Measurements from ENCODE around the gene NLGN4Y. TPM values are rescaled to one million over a fixed set of nuclear protein-coding genes. Genes with fewer than 3 reads are reported as not detected.

The NLGN4Y gene
- total and polyA plus RNA-seq, 7 donors: 0.30 to 0.65 (median 0.46) TPM; not detected in 4

DNA sequence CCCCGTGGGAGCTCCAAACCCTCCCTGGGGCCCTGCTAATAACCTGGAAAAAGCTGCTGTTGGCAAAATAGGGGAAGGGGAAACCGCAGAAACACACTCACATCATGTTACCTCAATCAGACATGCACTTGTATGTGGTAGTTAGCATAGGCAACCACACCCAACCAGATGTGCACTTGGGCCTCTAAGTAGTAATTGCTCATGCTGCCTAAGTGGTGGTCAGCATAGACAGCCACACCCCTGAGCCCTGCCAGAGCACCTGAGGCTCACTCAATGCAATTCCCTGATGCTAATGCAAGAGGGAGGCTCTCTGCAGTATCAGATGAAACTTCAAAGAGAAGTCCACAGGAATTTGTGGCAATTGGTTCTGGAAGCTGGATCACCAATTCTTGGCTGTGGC, 301.4 kb downstream of the NLGN4Y start:
- TF ChIP-seq CTCF (IDR thresholded peaks at IDR 0.05): no peak
- 67 to 88% methylated on average over 2 of the region's 2 CpGs; no CpG with 5 or more reads in 1 of the 3 donors for WGBS, 3 donors

DNA sequence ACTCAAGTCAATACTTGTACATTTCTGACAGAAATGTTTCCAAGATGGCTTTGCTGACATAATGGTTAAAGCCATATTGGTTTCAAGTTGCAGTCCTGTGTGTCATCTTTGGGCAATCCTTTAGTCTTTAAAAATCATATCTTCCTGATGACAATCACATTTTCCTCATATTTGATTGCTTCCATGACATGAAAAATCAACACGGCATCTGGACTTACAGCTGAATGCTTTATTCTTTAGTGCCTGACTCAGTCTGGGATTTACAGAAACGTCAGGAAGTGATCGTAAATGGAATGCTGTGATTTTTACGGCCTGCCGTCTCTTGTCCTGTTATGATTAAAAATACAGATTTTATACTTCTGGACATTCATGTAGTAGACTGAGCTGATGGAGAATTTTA, 304.2 kb downstream of the NLGN4Y start:
- DNase-seq (no peak), ATAC-seq (no peak)
- H3K4me3 ChIP-seq: no peak overlapping the region
- 28 to 32% methylated on average over 5 of the region's 5 CpGs; no CpG with 5 or more reads in 1 of the 3 donors for WGBS, 3 donors
- no peaks in the 10 kb centered on the region for H3K36me3 ChIP-seq (ENCODE audit: insufficient read depth in 1 of 2, low read depth in 1 of 2)
- no peak for TF ChIP-seq CTCF (IDR thresholded peaks at IDR 0.05)
- H3K27ac ChIP-seq: no peak overlapping the region
- no peaks in the 10 kb centered on the region for H3K27me3 ChIP-seq (ENCODE audit: insufficient read depth in 3 of 3, low read length in 2 of 3)
- no peaks in the 10 kb centered on the region for H3K4me1 ChIP-seq
- H3K9me3 ChIP-seq: no peaks in the 10 kb centered on the region
- intact Hi-C loops (cut with DNase I): no loop called here

More for the DNA sequence above, 301.4 kb downstream of the NLGN4Y start:
- no peaks in the 10 kb centered on the region for H3K36me3 ChIP-seq (ENCODE audit: insufficient read depth in 1 of 2, low read depth in 1 of 2)
- no peak for ATAC-seq
- no peak overlapping the region for H3K4me3 ChIP-seq
- intact Hi-C loops (cut with DNase I): no loop called here
- no peaks in the 10 kb centered on the region for H3K4me1 ChIP-seq
- no peak for DNase-seq
- H3K9me3 ChIP-seq: no peaks in the 10 kb centered on the region
- H3K27ac ChIP-seq: no peak overlapping the region
- H3K27me3 ChIP-seq (ENCODE audit: insufficient read depth in 3 of 3, low read length in 2 of 3): no peaks in the 10 kb centered on the region

GRCh38 chrY:14829366-14829885, 305.1 kb downstream of the NLGN4Y start:
- H3K27me3 ChIP-seq (ENCODE audit: insufficient read depth in 3 of 3, low read length in 2 of 3): no peaks in the 10 kb centered on the region
- DNase-seq (no peak), ATAC-seq (no peak)
- TF ChIP-seq CTCF (IDR thresholded peaks at IDR 0.05): no peak
- no peak overlapping the region for H3K27ac ChIP-seq
- H3K36me3 ChIP-seq (ENCODE audit: insufficient read depth in 1 of 2, low read depth in 1 of 2): no peaks in the 10 kb centered on the region
- intact Hi-C loops (cut with DNase I): no loop called here
- WGBS, 3 donors: 88 to 89% methylated on average over 9 of the region's 9 CpGs; no CpG with 5 or more reads in 1 of the 3 donors
- no peaks in the 10 kb centered on the region for H3K9me3 ChIP-seq
- no peaks in the 10 kb centered on the region for H3K4me1 ChIP-seq
- no peak overlapping the region for H3K4me3 ChIP-seq

DNA sequence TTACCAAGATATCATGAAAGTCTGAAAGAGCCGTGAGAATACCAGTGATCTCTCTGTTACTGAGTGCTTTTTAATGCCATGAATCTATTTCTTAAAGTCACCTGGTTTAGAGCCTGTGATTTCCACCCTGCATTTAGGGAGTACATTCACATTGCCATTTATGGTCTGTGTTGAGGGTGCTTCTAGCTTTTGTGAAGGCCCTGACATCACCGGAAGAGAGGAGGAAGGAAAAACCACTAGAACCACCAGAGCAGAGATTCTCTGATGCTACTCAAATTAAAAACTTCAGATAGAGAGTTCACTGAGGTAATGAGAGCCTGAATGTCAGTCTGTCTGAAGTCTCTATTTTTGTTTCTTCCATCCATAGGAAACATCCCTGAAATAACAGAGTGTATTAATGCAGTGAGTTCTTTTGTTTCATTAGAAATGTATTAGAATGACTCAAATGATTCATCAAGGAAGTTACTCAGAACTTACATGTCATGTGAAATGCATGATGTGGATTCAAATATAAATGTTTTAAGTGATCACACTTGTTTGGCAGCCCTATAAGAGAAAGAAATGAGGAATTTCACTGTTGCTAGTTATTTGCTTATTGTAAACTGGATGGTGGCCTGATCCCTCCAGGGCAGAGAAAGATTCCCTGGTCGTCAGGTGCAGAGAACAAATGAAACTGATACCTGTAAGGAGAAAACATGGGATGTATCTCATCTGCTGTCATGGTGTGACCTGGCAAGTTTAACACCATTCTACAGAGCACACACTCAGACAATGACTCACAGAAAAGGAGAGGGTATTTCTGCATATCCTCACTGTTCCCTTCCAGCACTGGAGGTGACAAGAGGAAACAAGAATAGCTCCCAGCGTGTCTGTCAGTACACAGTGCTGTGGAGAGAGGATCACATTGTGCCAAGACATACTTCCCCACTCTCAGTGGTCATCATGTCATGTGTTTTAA, 310.1 kb downstream of the NLGN4Y start:
- Histone ChIP-seq H3K4me3 (no peak overlapping the region), H3K4me1 (no peaks in the 10 kb centered on the region), H3K9me3 (no peaks in the 10 kb centered on the region), H3K36me3 (ENCODE audit: insufficient read depth in 1 of 2, low read depth in 1 of 2) (no peaks in the 10 kb centered on the region), H3K27me3 (ENCODE audit: insufficient read depth in 3 of 3, low read length in 2 of 3) (no peaks in the 10 kb centered on the region), H3K27ac (no peak overlapping the region)
- TF ChIP-seq CTCF (IDR thresholded peaks at IDR 0.05): no peak
- intact Hi-C loops (cut with DNase I): no loop called here
- ATAC-seq: no peak
- WGBS, 3 donors: 60 to 71% methylated on average over 4 of the region's 4 CpGs; no CpG with 5 or more reads in 1 of the 3 donors
- DNase-seq: no peak

All from psoas muscle (tissue), 8 donors.